ENCODE data around the gene IKZF5.

DNA sequence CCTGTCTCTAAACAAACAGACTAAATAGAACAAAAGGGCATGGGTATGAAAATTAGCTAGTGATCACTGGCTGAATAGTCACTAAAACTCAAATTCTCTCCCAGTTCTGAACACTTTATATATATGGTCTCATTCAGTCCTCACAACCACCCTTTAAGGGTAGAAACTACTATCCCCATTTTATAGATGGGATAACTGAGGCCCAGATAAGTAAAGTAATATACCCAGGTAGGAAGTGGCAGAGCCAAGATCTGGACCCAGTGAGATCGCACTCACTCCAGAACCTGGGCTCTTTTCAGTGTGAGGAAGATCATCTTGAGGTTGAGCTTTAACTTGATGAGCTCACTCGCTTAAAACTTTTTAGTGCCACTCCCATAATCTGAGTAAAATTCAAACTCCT lies 23.9 kb downstream of the IKZF5 start:
- TF ChIP-seq CTCF (IDR thresholded peaks at IDR 0.05) (no peak), POLR2A (IDR thresholded peaks at IDR 0.05) (no peak)
